SK-N-SH (cell line): ENCODE measurements around the gene RAI1.

Experiments used
- EP300 ChIP-seq, 2 experiments: IDR thresholded peaks; 2 replicates each; pipeline versions ENCODE4 v1.4.0 to v1.6.1; 2012; ENCODE audit warnings: borderline replicate concordance in 1 of 2, low read depth in 1 of 2, low read length in 1 of 2
- RFX5 ChIP-seq: IDR thresholded peaks from 2 replicates; pipeline ENCODE4 v1.6.1; 2012; ENCODE audit warnings: mild to moderate bottlenecking, improper control_type of control experiment, low read length
- RXRA ChIP-seq: IDR thresholded peaks from 2 replicates; pipeline ENCODE4 v1.4.0; 2012; ENCODE audit warnings: low read depth, mild to moderate bottlenecking, borderline replicate concordance
- TAF1 ChIP-seq: IDR thresholded peaks from 2 replicates; pipeline ENCODE4 v1.6.1; 2012; ENCODE audit warnings: low read depth, mild to moderate bottlenecking, low read length, moderate library complexity, borderline replicate concordance
- TF ChIP-seq, protein P1 (sequence below): fragments of 200-600 bp; sonication (generic); IDR thresholded peaks from 2 replicates; pipeline ENCODE4 v1.6.1; 2017; ENCODE audit warnings: antibody characterized with exemption, mild to moderate bottlenecking, moderate library complexity

DNA sequence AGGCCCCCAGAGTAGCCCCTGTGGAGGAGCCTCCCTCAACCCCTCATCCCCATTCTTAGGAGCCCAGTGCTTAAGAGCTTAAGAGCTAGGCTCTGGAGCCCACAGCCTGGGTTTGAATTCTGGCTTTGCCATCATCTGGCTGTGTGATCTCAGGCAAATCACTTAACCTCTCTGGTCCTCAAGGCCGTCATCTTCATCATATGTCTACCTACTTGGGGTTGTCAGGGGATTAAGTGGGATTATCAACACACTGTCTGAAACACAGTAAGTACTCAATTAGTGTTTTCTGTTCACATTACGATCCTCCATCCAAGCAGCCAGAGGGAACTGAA is 150.7 kb downstream of the RAI1 start:
- no peak for TF ChIP-seq EP300 (IDR thresholded peaks at IDR 0.05; ENCODE audit: borderline replicate concordance in 1 of 2, low read depth in 1 of 2, low read length in 1 of 2)
- TF ChIP-seq, protein P1, sequence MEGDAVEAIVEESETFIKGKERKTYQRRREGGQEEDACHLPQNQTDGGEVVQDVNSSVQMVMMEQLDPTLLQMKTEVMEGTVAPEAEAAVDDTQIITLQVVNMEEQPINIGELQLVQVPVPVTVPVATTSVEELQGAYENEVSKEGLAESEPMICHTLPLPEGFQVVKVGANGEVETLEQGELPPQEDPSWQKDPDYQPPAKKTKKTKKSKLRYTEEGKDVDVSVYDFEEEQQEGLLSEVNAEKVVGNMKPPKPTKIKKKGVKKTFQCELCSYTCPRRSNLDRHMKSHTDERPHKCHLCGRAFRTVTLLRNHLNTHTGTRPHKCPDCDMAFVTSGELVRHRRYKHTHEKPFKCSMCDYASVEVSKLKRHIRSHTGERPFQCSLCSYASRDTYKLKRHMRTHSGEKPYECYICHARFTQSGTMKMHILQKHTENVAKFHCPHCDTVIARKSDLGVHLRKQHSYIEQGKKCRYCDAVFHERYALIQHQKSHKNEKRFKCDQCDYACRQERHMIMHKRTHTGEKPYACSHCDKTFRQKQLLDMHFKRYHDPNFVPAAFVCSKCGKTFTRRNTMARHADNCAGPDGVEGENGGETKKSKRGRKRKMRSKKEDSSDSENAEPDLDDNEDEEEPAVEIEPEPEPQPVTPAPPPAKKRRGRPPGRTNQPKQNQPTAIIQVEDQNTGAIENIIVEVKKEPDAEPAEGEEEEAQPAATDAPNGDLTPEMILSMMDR, result no peak
- no peak for TF ChIP-seq RFX5
- no peak for TF ChIP-seq TAF1
- no peak for TF ChIP-seq RXRA
